Endothelial cell of umbilical vein (primary cell): Measurements from ENCODE around the gene NOXRED1.

Experiments
- CTCF ChIP-seq, 2 donors: IDR thresholded peaks; 1 replicate in 1 of 2; 2 replicates in 1 of 2; pipeline ENCODE4 v1.5.1; 2011; ENCODE audit warnings: low read length in 2 of 2, mild to moderate bottlenecking in 2 of 2, moderate library complexity in 2 of 2, control low read depth in 1 of 2, inconsistent platforms in 1 of 2, low read depth in 1 of 2; ENCODE audit not compliant: insufficient read depth in 1 of 2; ENCODE audit errors: extremely low read depth in 1 of 2
- POLR2A ChIP-seq: IDR thresholded peaks from 2 replicates; pipeline ENCODE4 v1.6.1; 2012; ENCODE audit warnings: low read depth, mild to moderate bottlenecking, control low read depth, low read length
- POLR2AphosphoS5 ChIP-seq: IDR thresholded peaks from 2 replicates; pipeline ENCODE4 v1.6.1; 2012; ENCODE audit warnings: low read depth, mild to moderate bottlenecking, control low read depth, low read length, moderate library complexity; ENCODE audit not compliant: insufficient read depth

GRCh38 chr14:77359626-77360025 lies 63.7 kb downstream of the NOXRED1 start:
- no peak for TF ChIP-seq CTCF (IDR thresholded peaks at IDR 0.05; ENCODE audit: extremely low read depth in 1 of 2, insufficient read depth in 1 of 2, low read depth in 1 of 2, low read length in 2 of 2)
- TF ChIP-seq POLR2AphosphoS5, result no peak
- no peak for TF ChIP-seq POLR2A
